GM18505 (cell line): ENCODE measurements around the gene AHSG.

Source experiments
- ATAC-seq: cut with Tn5 transposase; IDR thresholded peaks from one replicate; pipeline ENCODE4 v1.9.1; 2021; ENCODE audit not compliant: unreplicated experiment
- POLR2A ChIP-seq: IDR thresholded peaks from 4 replicates; pipeline ENCODE4 v1.6.1; 2011; ENCODE audit warnings: borderline replicate concordance; ENCODE audit not compliant: insufficient read depth, insufficient read length; ENCODE audit errors: extremely low read depth

Gene AHSG

GRCh38 chr3:186599142-186599784 lies 13.6 kb upstream of the AHSG start:
- ATAC-seq, result no peak
- no peak for TF ChIP-seq POLR2A

DNA sequence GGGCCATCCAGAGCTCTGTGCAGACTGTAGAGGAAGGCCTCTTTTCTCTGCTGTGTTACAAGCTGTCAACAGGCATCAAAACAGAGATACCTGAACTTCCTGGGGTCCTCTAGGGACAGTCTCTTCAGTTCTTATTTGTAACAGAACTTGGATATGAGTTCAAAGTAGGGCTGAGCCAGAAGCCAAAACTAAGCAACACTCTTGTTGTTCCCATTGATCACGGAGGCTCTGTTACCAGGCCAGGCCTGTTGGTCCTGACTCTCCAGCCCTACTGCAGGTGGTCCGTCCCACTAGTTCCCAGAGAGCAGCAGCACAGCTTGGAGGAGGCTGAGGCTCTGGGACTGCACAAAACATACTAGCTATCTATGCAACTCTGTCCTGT lies 13.1 kb upstream of the AHSG start:
- no peak for ATAC-seq

GRCh38 chr3:186600896-186601295 lies 12.0 kb upstream of the AHSG start:
- no peak for ATAC-seq
- TF ChIP-seq POLR2A, result no peak

More for the DNA sequence above, 13.1 kb upstream of the AHSG start:
- no peak for TF ChIP-seq POLR2A

GRCh38 chr3:186603159-186603558 lies 9.7 kb upstream of the AHSG start:
- TF ChIP-seq POLR2A, result no peak

GRCh38 chr3:186605078-186605477 lies 7.8 kb upstream of the AHSG start:
- no peak for ATAC-seq
- TF ChIP-seq POLR2A, result no peak

More at GRCh38 chr3:186603159-186603558, 9.7 kb upstream of the AHSG start:
- no peak for ATAC-seq

GRCh38 chr3:186605561-186606545 lies 7.0 kb upstream of the AHSG start:
- TF ChIP-seq POLR2A, result no peak
- no peak for ATAC-seq

- ATAC-seq, result no peak
- TF ChIP-seq POLR2A, result no peak
Measured at GRCh38 chr3:186608624-186609215, 4.1 kb upstream of the AHSG start.

DNA sequence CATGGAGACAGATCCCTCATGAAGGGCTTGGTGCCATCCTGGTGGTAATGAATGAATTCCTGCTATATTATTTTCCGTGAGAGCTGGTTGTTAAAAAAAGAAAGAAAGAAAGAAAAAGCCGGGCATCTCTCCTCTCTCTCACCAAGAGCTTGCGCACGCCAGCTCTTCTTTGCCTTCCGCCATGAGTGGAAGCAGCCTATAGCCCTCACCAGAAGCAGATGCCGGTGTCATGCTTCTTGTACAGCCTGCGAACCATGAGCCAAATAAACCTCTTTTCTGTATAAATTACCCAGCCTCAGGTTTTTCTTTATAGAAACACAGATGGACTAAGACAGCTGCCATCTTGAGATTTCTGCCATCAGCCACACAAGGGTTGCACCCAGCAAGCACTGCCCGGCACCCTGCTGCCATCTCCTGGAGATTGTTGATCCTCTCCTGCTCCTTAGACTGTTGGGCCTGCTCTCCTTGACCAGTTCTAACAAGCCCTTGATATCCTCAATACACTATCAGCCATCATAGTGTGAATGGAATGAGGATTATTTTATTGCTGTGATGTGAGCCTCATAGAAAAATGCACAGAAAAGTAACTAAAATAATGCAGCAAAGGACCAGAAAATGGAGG lies 3.5 kb upstream of the AHSG start:
- TF ChIP-seq POLR2A, result no peak
- ATAC-seq, result no peak

- no peak for ATAC-seq
- no peak for TF ChIP-seq POLR2A
Measured at GRCh38 chr3:186612065-186612464, 795 bp upstream of the AHSG start.

DNA sequence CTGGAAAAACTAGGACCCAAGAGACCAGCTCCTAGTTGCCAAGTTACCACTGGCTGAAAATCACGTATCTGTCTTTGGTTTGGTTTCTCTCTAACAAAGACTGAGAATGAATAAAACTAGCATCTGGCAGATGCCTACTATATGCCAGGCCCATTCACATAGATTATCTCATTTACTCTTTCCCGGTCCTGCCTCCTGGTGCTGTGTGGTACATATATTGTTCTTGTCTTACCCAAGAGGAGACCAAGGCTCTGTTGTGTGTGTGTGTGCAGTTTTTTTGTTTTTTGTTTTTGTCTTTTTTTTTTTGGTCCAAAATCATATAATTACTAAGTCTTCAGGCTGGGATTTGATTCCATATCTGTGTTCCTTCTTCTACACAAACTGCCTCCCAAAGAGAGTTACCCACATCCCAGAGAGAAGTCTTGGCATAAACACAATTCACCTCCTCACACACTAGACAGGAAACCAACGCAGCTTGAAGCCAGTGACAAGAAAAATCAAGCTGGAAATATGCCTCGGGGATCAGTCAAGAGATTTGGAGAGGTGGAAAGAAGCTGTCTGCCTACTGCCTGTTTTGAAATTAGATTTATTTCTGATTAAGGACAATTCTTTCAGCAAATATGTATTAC lies 891 bp downstream of the AHSG start:
- TF ChIP-seq POLR2A, result no peak
- no peak for ATAC-seq

- TF ChIP-seq POLR2A, result no peak
- no peak for ATAC-seq
Measured at GRCh38 chr3:186614266-186614596, 1.4 kb downstream of the AHSG start.

DNA sequence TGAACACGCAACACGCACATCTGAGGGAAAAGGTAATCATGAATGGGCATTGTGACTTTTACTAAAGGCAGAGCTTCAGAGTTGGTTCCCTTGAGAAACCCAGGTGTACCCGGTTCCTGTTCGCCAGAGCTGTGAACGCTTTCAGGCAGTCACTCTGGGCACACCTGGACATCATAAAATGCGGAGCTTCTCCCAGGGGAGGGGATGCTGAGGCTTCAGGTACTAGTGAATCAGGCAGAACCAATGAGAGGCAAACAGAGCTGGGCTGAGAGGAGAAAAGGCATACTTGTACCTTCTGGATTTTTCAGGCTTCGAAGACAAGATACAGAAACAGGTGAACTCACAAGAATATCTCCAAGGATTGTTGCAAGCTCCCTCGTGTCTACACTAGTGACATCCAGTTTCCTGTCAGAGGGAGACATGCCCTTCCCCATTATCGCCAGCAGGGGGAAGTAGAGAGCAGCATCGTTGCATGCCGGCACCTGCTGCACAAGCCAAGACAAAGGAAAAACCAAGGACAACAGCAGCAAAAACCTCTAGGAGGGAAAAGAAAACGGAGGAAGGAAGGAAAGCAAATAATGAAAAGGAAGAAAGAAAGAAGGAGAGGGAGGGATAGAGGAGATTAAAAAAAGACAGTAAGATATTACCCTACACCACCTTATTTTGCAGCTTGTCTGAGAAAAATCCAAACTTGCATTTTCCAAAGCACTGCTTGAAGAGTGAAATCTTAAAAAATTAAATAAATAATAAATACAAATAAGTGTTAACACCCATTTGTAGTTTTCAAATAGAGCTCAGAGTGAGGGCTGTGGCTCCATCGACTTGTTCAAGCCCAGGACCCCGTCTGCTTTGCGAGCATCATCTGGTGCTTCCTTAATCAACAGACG lies 2.0 kb downstream of the AHSG start:
- no peak for TF ChIP-seq POLR2A
- ATAC-seq, result peak; percentile 48

DNA sequence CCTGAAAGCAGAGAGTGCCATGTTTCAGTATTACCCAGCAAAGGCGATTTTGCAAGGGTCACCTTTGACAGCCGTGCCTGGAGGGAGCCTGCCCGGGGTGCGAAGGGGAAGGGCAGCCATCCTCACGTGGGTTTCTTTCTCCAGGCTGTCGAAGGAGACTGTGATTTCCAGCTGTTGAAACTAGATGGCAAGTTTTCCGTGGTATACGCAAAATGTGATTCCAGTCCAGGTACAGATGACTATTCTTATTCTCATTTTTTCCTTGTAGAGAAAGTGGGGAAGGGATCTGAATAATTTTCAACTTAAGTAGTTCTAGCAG lies 3.4 kb downstream of the AHSG start:
- no peak for TF ChIP-seq POLR2A
- ATAC-seq, result no peak
